Right atrium auricular region (tissue), 2 donors: Measurements from ENCODE around the gene ARHGAP29. TPM values are rescaled to one million over a fixed set of nuclear protein-coding genes. Genes with fewer than 3 reads are reported as not detected.

ENCODE experiments used
- DNase-seq: peaks from one replicate; pipeline ENCODE4 v3.0.0-alpha.2; 2019; ENCODE audit warnings: low spot score
- H3K27ac ChIP-seq, 2 donors: fragments of 200-600 bp; sonication (generic); 1 replicate in 1 of 2; 2 replicates in 1 of 2; pipeline ENCODE4 v1.5.1; 2016 to 2019
- H3K27me3 ChIP-seq, 2 donors: fragments of 200-600 bp; sonication (generic); one replicate each; pipeline versions ENCODE4 v1.5.1 to v1.6.0; 2017 to 2019
- H3K36me3 ChIP-seq: fragments of 200-600 bp; sonication (generic); one replicate; pipeline ENCODE4 v1.5.1; 2016
- H3K4me1 ChIP-seq, 2 donors: fragments of 200-600 bp; sonication (generic); one replicate each; pipeline versions ENCODE4 v1.5.1 to v1.6.0; 2017 to 2019
- H3K4me3 ChIP-seq, 2 donors: fragments of 200-600 bp; sonication (generic); 1 replicate in 1 of 2; 2 replicates in 1 of 2; pipeline ENCODE4 v1.5.1; 2017 to 2019; ENCODE audit warnings: mild to moderate bottlenecking in 1 of 2, moderate library complexity in 1 of 2
- H3K9me3 ChIP-seq, 2 donors: fragments of 200-600 bp; sonication (generic); one replicate each; pipeline ENCODE4 v1.5.1; 2019
- CTCF ChIP-seq, 2 donors: fragments of 200-600 bp; sonication (generic); IDR thresholded peaks; one replicate each; pipeline ENCODE4 v1.5.1; 2019; ENCODE audit warnings: antibody characterized with exemption in 2 of 2
- total RNA-seq, 2 donors: library from RNA; depleted of rRNA; stranded (reverse); fragments of >200 nt; gene quantifications; one replicate each; pipeline ENCODE4 v1.1.0, GENCODE V29; 2016

ARHGAP29 gene
- total RNA-seq, 2 donors from 2014 or later, result 25.8 to 29.9 TPM

GRCh38 chr1:94283462-94283861 is 46.1 kb upstream of the ARHGAP29 start:
- no peak for DNase-seq
- Histone ChIP-seq H3K27ac (no peak overlapping the region), H3K9me3 (no peaks in the 10 kb centered on the region), H3K4me3 (no peak overlapping the region), H3K36me3 (no peaks in the 10 kb centered on the region), H3K27me3 (no peaks in the 10 kb centered on the region), H3K4me1 (peaks cover 0 to 9% of the 10 kb centered on the region in 2 donors)
- no peak for TF ChIP-seq CTCF (IDR thresholded peaks at IDR 0.05)

DNA sequence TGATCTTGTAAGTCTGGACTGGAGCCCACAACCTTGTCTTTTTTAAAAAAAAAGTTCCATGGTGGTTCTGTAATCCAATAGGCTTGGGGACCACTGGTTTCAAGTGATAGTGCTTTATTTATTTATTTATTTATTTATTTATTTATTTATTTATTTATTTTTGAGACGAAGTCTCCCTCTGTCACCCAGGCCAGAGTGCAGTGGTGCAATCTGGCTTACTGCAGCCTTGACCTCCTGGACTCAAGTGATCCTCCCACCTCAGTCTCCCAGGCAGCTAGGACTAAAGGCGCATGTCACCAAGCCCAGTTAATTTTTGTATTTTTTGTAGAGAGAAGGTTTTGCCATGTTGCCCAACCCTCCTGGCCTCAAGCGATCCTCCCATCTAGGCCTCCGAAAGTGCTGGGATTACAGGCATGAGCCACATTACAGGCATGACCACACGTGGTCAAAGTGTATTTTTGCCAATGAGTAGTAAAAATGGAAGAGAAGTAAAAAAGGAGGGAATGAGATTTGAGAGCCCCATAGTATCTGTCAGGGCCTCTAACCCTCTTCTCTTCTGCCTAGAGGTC is 44.8 kb upstream of the ARHGAP29 start:
- Histone ChIP-seq H3K27ac (no peak overlapping the region), H3K9me3 (no peaks in the 10 kb centered on the region), H3K4me1 (peaks cover 0 to 9% of the 10 kb centered on the region in 2 donors), H3K4me3 (no peak overlapping the region), H3K36me3 (no peaks in the 10 kb centered on the region), H3K27me3 (no peaks in the 10 kb centered on the region)
- no peak for TF ChIP-seq CTCF (IDR thresholded peaks at IDR 0.05)
- no peak for DNase-seq

- Histone ChIP-seq H3K4me1 (peaks cover 0 to 9% of the 10 kb centered on the region in 2 donors), H3K4me3 (no peak overlapping the region), H3K27me3 (no peaks in the 10 kb centered on the region), H3K36me3 (no peaks in the 10 kb centered on the region), H3K9me3 (no peaks in the 10 kb centered on the region), H3K27ac (no peak overlapping the region)
- DNase-seq, result no peak
- TF ChIP-seq CTCF (IDR thresholded peaks at IDR 0.05), result no peak
Observed at GRCh38 chr1:94281361-94282142, 44.2 kb upstream of the ARHGAP29 start.

- Histone ChIP-seq H3K27me3 (no peaks in the 10 kb centered on the region), H3K4me3 (no peak overlapping the region), H3K9me3 (no peaks in the 10 kb centered on the region), H3K27ac (no peak overlapping the region), H3K4me1 (peaks cover 0 to 9% of the 10 kb centered on the region in 2 donors), H3K36me3 (no peaks in the 10 kb centered on the region)
- DNase-seq, result no peak
- no peak for TF ChIP-seq CTCF (IDR thresholded peaks at IDR 0.05)
Observed at GRCh38 chr1:94280541-94280940, 43.2 kb upstream of the ARHGAP29 start.

GRCh38 chr1:94279462-94279861 is 42.1 kb upstream of the ARHGAP29 start:
- H3K27me3 ChIP-seq, result no peaks in the 10 kb centered on the region
- TF ChIP-seq CTCF (IDR thresholded peaks at IDR 0.05), result no peak
- H3K9me3 ChIP-seq, result no peaks in the 10 kb centered on the region
- no peak for DNase-seq
- no peaks in the 10 kb centered on the region for H3K36me3 ChIP-seq
- no peak overlapping the region for H3K4me3 ChIP-seq
- H3K4me1 ChIP-seq, result peaks cover 0 to 9% of the 10 kb centered on the region in 2 donors
- H3K27ac ChIP-seq, result no peak overlapping the region
